CD4-positive, CD25-positive, alpha-beta regulatory T cell (primary cell): ENCODE results near the gene VAPB. TPM values are rescaled to one million over a fixed set of nuclear protein-coding genes. Genes with fewer than 3 reads are reported as not detected.

Experiments used
- ATAC-seq, 2 donors: fragments of 150-1000 bp; cut with Tn5 transposase; one replicate each; pipeline ENCODE4 v1.10.0; 2021; ENCODE audit warnings: low read depth in 2 of 2, moderate number of reproducible peaks in 2 of 2, moderate library complexity in 1 of 2
- DNase-seq, 3 donors: peaks; one replicate each; pipeline versions ENCODE4 v3.0.0 to v3.0.0-alpha.2; 2012 to 2022; ENCODE audit warnings: mixed read lengths in 1 of 3
- H3K27ac ChIP-seq: one replicate; pipeline ENCODE4 v1.7.0; 2013; ENCODE audit warnings: mild to moderate bottlenecking, low read length; ENCODE audit not compliant: insufficient read depth, poor library complexity, severe bottlenecking
- H3K27me3 ChIP-seq: one replicate; pipeline ENCODE4 v1.7.0; 2013; ENCODE audit warnings: low read length; ENCODE audit not compliant: control insufficient read depth, insufficient read depth
- H3K36me3 ChIP-seq: one replicate; pipeline ENCODE4 v1.7.0; 2013; ENCODE audit warnings: mild to moderate bottlenecking, low read length, moderate library complexity; ENCODE audit not compliant: control insufficient read depth, insufficient read depth
- H3K4me1 ChIP-seq: 2 replicates; pipeline ENCODE4 v1.7.0; 2013; ENCODE audit warnings: mild to moderate bottlenecking, low read length; ENCODE audit not compliant: insufficient read depth, control insufficient read depth, poor library complexity, severe bottlenecking
- H3K4me3 ChIP-seq: one replicate; pipeline ENCODE4 v1.7.0; 2013; ENCODE audit warnings: low read depth, mild to moderate bottlenecking, low read length, moderate library complexity
- H3K9me3 ChIP-seq, 2 experiments: 1 replicate in 1 of 2; 2 replicates in 1 of 2; pipeline ENCODE4 v1.7.0; 2013; ENCODE audit warnings: low read length in 2 of 2, mild to moderate bottlenecking in 1 of 2, moderate library complexity in 1 of 2; ENCODE audit not compliant: control insufficient read depth in 2 of 2
- H3K27ac Mint-ChIP-seq, 3 donors: one replicate each; pipeline ENCODE4 v1.8.0; 2020 to 2022; ENCODE audit warnings: mild to moderate bottlenecking in 3 of 3, mixed read lengths in 3 of 3, moderate library complexity in 2 of 3
- H3K27me3 Mint-ChIP-seq: one replicate; pipeline ENCODE4 v1.8.0; 2022; ENCODE audit warnings: mild to moderate bottlenecking, mixed read lengths
- H3K36me3 Mint-ChIP-seq: one replicate; pipeline ENCODE4 v1.8.0; 2020; ENCODE audit warnings: mixed read lengths
- H3K4me1 Mint-ChIP-seq, 4 donors: one replicate each; pipeline ENCODE4 v1.8.0; 2020 to 2022; ENCODE audit warnings: mixed read lengths in 4 of 4, mild to moderate bottlenecking in 1 of 4
- H3K4me3 Mint-ChIP-seq, 4 donors: one replicate each; pipeline ENCODE4 v1.8.0; 2020 to 2022; ENCODE audit warnings: mild to moderate bottlenecking in 4 of 4, mixed read lengths in 4 of 4, moderate library complexity in 3 of 4
- H3K9me3 Mint-ChIP-seq, 7 donors: one replicate each; pipeline ENCODE4 v1.8.0; 2020 to 2022; ENCODE audit warnings: mixed read lengths in 7 of 7, mild to moderate bottlenecking in 3 of 7, moderate library complexity in 2 of 7
- polyA plus RNA-seq, 4 donors: library from polyadenylated mRNA; unstranded; fragments of 300-500 nt; fragmentation: Illumina TruSeq; gene quantifications; one replicate each; pipeline ENCODE4 v1.2.3, GENCODE V29; 2021
- total RNA-seq: library from RNA; stranded (reverse); gene quantifications from one replicate; pipeline ENCODE4 v1.2.3, GENCODE V29; 2022

Gene VAPB, protein sequence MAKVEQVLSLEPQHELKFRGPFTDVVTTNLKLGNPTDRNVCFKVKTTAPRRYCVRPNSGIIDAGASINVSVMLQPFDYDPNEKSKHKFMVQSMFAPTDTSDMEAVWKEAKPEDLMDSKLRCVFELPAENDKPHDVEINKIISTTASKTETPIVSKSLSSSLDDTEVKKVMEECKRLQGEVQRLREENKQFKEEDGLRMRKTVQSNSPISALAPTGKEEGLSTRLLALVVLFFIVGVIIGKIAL
- total RNA-seq (25.7 TPM), polyA plus RNA-seq (10 to 100 TPM; 18.9 to 25.2 (median 21.0) TPM)

DNA sequence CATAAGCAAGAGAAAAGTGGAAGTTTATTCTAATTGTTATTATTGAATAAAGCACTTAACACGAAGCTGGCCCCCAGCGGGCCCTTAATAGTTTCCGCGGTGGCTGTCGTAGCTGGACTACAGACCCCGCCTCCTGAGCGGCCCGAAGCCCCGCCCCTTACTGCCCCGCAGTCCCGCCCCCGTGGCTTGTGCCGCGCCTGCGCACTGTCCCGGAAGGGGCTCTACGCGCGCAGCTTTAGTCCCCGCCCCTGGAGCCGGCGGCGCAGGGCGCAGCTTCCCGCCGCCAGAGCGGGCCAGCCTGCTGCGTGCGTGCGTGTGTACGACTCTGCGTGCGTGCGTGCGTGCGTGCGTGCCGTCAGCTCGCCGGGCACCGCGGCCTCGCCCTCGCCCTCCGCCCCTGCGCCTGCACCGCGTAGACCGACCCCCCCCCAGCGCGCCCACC is at the start of gene VAPB:
Gene VAPB (plus strand): TSS at position 348 of the 442 bp plus-strand sequence. CDS start 231 bp downstream, outside the sequence.
- peak within 1 kb of the TSS; percentile 92 to 96 (median 94) for H3K4me3 Mint-ChIP-seq

GRCh38 chr20:58339741-58340140 is 49.3 kb upstream of the VAPB start:
- ATAC-seq (no peak), DNase-seq (no peak)
- peaks cover 37% of the 10 kb centered on the region for H3K36me3 Mint-ChIP-seq
- H3K27ac Mint-ChIP-seq = no peak overlapping the region
- peaks cover 25 to 43% (median 34%) of the 10 kb centered on the region in 4 donors for H3K4me1 Mint-ChIP-seq
- no peak overlapping the region for H3K4me3 ChIP-seq
- peaks cover 0 to 5% (median 0%) of the 10 kb centered on the region in 7 donors for H3K9me3 Mint-ChIP-seq
- no peaks in the 10 kb centered on the region for H3K27me3 Mint-ChIP-seq
- H3K27me3 ChIP-seq = no peaks in the 10 kb centered on the region
- H3K4me1 ChIP-seq = no peaks in the 10 kb centered on the region
- peaks cover 20% of the 10 kb centered on the region for H3K36me3 ChIP-seq
- no peak overlapping the region for H3K4me3 Mint-ChIP-seq
- H3K27ac ChIP-seq = no peak overlapping the region
- no peaks in the 10 kb centered on the region for H3K9me3 ChIP-seq

More for the DNA sequence above, at the start of gene VAPB:
- Histone ChIP-seq H3K9me3 (no peaks in the 10 kb centered on the region), H3K36me3 (peaks cover 3% of the 10 kb centered on the region), H3K27me3 (peaks cover 2% of the 10 kb centered on the region), H3K4me1 (peaks cover 44% of the 10 kb centered on the region), H3K27ac (peak within 1 kb of the TSS; percentile 99), H3K4me3 (peak within 1 kb of the TSS; percentile 89)
- peak; percentile 98 to 99 for ATAC-seq
- Mint-ChIP-seq H3K4me1 (peaks cover 23 to 46% (median 38%) of the 10 kb centered on the region in 4 donors), H3K36me3 (peaks cover 21% of the 10 kb centered on the region), H3K9me3 (peaks cover 0 to 2% (median 0%) of the 10 kb centered on the region in 7 donors), H3K27ac (peak within 1 kb of the TSS; percentile 89 to 98 (median 95)), H3K27me3 (peaks cover 14% of the 10 kb centered on the region)
- peak; percentile 94 to 97 (median 97) for DNase-seq

DNA sequence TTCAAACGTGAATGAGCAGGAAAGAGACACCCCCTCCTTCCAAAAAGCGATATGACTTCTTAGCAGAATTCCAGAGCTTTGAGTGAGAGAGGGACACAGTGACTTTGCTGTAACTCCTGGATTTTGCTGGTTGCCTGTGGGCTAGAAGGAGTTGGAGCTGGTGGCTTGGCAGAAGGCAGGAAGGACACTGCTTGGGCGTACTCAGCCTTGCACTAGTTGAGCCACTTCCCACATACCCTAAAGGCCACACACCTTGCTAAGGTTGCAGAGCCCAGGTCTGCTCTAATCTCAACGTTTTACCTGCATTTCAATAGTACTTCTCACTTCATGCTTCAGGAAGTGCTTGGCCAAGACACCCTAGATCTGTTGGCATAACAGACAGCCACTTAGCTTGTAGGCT is 48.9 kb upstream of the VAPB start:
- DNase-seq (no peak), ATAC-seq (no peak)
- H3K4me3 ChIP-seq = no peak overlapping the region
- no peaks in the 10 kb centered on the region for H3K4me1 ChIP-seq
- H3K4me3 Mint-ChIP-seq = no peak overlapping the region
- H3K36me3 ChIP-seq = peaks cover 24% of the 10 kb centered on the region
- no peaks in the 10 kb centered on the region for H3K27me3 ChIP-seq
- H3K4me1 Mint-ChIP-seq = peaks cover 23 to 42% (median 34%) of the 10 kb centered on the region in 4 donors
- H3K36me3 Mint-ChIP-seq = peaks cover 41% of the 10 kb centered on the region
- H3K27ac Mint-ChIP-seq = peak overlapping the region in 1 of 3 donors; percentile 67
- no peak overlapping the region for H3K27ac ChIP-seq
- no peaks in the 10 kb centered on the region for H3K27me3 Mint-ChIP-seq
- H3K9me3 Mint-ChIP-seq = peaks cover 0 to 5% (median 0%) of the 10 kb centered on the region in 7 donors
- no peaks in the 10 kb centered on the region for H3K9me3 ChIP-seq

DNA sequence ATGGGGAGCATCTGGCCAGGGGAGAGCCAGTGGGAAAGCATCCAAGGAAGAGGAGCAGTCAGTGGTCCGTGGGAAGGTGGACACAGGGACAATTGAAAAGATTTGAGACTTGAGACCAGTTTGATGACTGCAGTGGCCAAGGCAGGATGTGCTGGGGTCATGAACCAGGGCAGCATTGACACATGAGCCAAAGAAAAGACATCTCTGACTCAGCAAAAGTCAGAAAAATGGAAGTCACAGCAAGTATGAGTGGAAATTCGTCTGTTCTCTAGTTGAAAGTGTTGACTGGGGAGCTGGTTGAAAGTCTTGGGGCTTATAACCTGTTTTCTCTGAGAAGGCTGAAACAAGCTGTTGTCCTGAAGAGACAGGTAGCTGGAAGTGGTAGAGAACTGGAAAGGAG is 48.2 kb upstream of the VAPB start:
- Mint-ChIP-seq H3K4me1 (peaks cover 18 to 41% (median 30%) of the 10 kb centered on the region in 4 donors), H3K4me3 (no peak overlapping the region), H3K27me3 (no peaks in the 10 kb centered on the region), H3K27ac (peak overlapping the region in 2 of 3 donors; percentile 33 to 67), H3K9me3 (peaks cover 0 to 5% (median 0%) of the 10 kb centered on the region in 7 donors), H3K36me3 (peaks cover 48% of the 10 kb centered on the region)
- Histone ChIP-seq H3K27me3 (no peaks in the 10 kb centered on the region), H3K4me3 (no peak overlapping the region), H3K9me3 (no peaks in the 10 kb centered on the region), H3K4me1 (no peaks in the 10 kb centered on the region), H3K27ac (no peak overlapping the region), H3K36me3 (peaks cover 31% of the 10 kb centered on the region)
- no peak for ATAC-seq
- no peak for DNase-seq

DNA sequence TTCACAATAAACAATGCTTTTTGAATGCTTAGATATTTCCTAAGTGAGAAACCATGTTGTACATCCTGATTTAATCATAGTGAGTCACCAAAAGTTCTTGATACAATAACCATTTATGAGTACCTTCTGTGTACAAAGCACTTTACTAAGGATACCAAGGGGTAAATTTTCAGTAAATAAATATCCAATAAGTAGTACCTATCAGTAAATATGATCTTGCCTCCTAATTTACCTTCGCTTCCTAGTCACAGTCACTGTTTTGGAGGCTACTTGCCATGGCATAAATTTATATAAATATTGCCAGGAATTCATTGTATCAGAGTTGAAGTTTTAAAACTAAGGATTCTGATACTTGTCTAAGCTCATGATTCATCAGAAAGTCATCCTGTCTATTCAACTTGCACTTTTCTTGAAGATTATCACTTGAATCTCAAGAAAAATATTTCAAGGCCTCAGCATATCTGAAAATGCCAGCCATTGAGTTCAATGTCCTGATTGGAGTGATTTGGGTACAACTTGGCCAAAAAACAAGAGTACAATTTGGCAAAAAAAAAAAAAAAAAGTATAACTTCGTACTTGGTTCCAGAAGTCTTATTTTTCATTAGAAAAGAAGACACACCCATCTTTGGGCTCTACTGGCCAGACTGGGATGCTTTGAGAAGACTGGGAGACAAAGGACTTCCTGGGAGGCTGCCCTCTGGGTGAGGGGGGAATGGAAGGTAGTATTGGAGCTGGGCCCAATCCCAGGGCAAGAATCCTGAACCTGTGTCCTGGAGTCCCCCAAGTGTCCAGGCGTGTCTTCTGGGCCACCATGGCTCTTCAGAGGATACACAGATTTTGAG is 46.7 kb upstream of the VAPB start:
- H3K27me3 ChIP-seq = no peaks in the 10 kb centered on the region
- no peak for DNase-seq
- peaks cover 40% of the 10 kb centered on the region for H3K36me3 ChIP-seq
- no peak overlapping the region for H3K4me3 ChIP-seq
- no peaks in the 10 kb centered on the region for H3K4me1 ChIP-seq
- no peaks in the 10 kb centered on the region for H3K27me3 Mint-ChIP-seq
- no peak for ATAC-seq
- H3K4me1 Mint-ChIP-seq = peaks cover 12 to 43% (median 23%) of the 10 kb centered on the region in 4 donors
- H3K27ac Mint-ChIP-seq = peak overlapping the region in 2 of 3 donors; percentile 46 to 56
- H3K27ac ChIP-seq = no peak overlapping the region
- no peaks in the 10 kb centered on the region for H3K9me3 ChIP-seq
- H3K36me3 Mint-ChIP-seq = peaks cover 56% of the 10 kb centered on the region
- H3K4me3 Mint-ChIP-seq = no peak overlapping the region
- peaks cover 0 to 5% (median 0%) of the 10 kb centered on the region in 7 donors for H3K9me3 Mint-ChIP-seq

- H3K27ac Mint-ChIP-seq = peak overlapping the region in 1 of 3 donors; percentile 34
Observed at GRCh38 chr20:58344741-58345140, 44.3 kb upstream of the VAPB start.

DNA sequence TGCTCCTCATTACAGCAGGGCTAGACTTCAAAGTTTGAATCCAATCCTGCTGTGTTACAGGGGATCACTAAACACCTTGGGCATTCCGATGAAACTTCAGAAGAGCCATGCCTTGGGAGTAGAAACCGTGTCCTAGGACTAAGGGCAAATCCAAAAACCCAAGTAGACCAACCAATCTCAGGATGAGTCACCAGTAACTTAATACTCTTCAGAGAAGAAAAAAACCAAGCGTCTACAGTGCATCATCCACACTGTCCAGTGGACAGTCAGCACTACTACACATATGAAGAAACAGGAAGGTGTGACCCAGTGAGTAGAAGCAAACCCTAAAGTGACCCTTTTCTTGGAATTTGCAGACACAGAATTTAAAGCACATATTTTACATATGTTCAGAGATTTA is 39.5 kb upstream of the VAPB start:
- Mint-ChIP-seq H3K27ac (peak overlapping the region in 1 of 3 donors; percentile 75), H3K9me3 (no peaks in the 10 kb centered on the region), H3K4me3 (no peak overlapping the region), H3K36me3 (peaks cover 51% of the 10 kb centered on the region), H3K4me1 (peaks cover 0 to 18% (median 5%) of the 10 kb centered on the region in 4 donors), H3K27me3 (no peaks in the 10 kb centered on the region)
- Histone ChIP-seq H3K36me3 (peaks cover 46% of the 10 kb centered on the region), H3K27ac (no peak overlapping the region), H3K4me3 (no peak overlapping the region), H3K27me3 (no peaks in the 10 kb centered on the region), H3K9me3 (no peaks in the 10 kb centered on the region), H3K4me1 (no peaks in the 10 kb centered on the region)
- ATAC-seq (no peak), DNase-seq (no peak)

More at GRCh38 chr20:58344741-58345140, 44.3 kb upstream of the VAPB start:
- H3K27ac ChIP-seq = no peak overlapping the region
- H3K9me3 ChIP-seq = no peaks in the 10 kb centered on the region
- Mint-ChIP-seq H3K36me3 (peaks cover 61% of the 10 kb centered on the region), H3K4me1 (peaks cover 11 to 33% (median 17%) of the 10 kb centered on the region in 4 donors), H3K4me3 (no peak overlapping the region), H3K9me3 (peaks cover 0 to 5% (median 0%) of the 10 kb centered on the region in 7 donors), H3K27me3 (no peaks in the 10 kb centered on the region)
- peaks cover 43% of the 10 kb centered on the region for H3K36me3 ChIP-seq
- no peaks in the 10 kb centered on the region for H3K27me3 ChIP-seq
- DNase-seq (no peak), ATAC-seq (no peak)
- no peaks in the 10 kb centered on the region for H3K4me1 ChIP-seq
- no peak overlapping the region for H3K4me3 ChIP-seq
